HG02840 (cell line): ENCODE data around the gene FAM117A.
A peak's percentile ranks its signal among the peaks of the same experiment; 100 is the strongest.

ENCODE experiments used
- ATAC-seq: cut with Tn5 transposase; IDR thresholded peaks from one replicate; pipeline ENCODE4 v1.9.1; 2021; ENCODE audit warnings: mild to moderate bottlenecking, moderate library complexity, moderate number of reproducible peaks; ENCODE audit not compliant: unreplicated experiment, low FRiP score

The FAM117A gene

GRCh38 chr17:49763735-49764558, at the start of gene FAM117A:
Gene FAM117A (minus strand): TSS chr17:49764131. CDS start chr17:49764087, 44 bp downstream.
- ATAC-seq, result peak; percentile 93

GRCh38 chr17:49809056-49809455, 45.1 kb upstream of the FAM117A start:
- ATAC-seq, result no peak

DNA sequence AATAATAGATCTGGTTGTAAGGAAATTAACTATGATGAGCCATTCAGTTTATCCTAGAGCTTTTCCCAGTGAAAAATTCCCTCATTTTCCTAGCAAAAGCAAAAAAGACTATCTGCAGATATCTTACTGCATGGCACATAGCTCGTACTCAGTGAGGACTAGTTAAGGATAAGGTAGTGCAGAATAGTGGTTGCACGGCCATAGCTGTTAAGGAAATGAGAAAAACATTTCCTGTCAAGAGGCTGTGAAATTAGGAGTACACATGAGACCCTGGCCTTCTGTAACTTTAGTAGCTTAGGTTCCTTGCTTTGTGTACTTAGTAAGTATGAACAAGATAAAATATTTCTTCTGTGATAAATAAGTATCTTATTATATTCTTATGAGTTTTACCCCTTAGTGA, 34.8 kb upstream of the FAM117A start:
- ATAC-seq, result no peak

DNA sequence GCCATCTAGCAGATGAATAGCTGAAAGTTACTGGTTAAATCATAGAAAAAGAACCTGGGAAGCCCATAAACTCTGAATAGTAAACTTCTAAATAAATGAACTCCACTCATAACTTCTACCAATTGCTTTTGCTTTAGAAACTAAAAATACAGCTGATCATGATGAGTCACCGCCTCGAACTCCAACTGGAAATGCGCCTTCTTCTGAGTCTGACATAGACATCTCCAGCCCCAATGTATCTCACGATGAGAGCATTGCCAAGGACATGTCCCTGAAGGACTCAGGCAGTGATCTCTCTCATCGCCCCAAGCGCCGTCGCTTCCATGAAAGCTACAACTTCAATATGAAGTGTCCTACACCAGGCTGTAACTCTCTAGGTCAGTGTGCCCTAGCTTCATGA, 34.3 kb upstream of the FAM117A start:
- ATAC-seq, result no peak

- ATAC-seq, result no peak
Observed at GRCh38 chr17:49795372-49795771, 31.4 kb upstream of the FAM117A start.

DNA sequence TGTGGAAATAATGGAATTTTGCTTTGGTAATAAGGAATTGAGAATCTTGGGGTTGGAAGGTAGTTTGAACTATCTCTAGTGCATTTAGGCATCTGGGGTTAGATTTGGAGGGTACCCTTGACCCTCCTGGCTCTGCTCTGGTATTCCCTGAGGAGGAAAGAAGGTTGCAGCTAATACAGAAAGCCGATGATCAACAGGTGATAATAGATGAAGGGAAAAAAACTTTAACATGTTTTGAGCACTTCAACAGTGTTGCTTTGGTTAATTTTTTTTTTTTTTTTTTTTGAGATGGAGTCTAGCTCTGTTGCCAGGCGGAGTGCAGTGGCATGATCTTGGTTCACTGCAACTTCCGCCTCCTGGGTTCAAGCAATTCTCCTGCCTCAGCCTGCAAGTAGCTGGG, 29.4 kb upstream of the FAM117A start:
- no peak for ATAC-seq

GRCh38 chr17:49789243-49789578, 25.3 kb upstream of the FAM117A start:
- no peak for ATAC-seq

DNA sequence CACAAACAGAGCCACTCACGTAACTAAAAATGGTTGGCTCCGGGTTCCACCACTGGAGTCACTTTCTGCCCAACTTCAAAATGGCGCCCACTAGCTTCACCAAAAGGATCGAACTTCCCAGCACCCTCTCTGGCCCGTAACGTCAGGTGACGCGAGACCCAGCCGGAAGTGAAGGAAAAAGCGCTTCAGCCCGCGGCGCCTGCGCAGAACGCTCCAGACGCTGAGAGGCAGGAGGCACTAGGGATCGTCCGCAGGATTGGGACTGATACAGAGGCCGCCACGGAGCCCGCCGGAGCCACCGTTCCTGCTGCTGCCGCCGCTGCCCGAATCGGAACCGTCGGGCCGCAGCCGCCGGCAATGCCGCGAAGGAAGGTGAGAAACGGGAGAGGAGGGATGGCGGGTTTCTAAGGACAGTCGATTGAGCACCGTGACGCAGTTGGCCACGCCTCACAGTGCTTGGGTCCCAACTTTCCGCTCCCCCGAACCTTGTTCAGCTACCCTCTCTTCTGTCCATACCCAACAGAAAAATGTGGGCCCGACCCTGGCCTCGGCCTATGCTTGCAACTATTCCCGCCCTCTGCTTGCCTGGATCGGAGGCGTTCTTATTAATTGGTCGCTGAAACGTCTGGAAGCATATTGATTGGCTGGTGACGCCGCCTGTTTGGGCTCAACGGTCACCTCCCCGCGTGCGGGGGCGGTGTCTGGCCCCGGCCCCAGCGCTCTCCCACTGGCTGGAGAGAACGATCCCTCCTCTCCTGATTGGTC, 24.7 kb upstream of the FAM117A start, which contains the start of gene KAT7:
Gene KAT7 (plus strand): TSS at position 204 of the 765 bp plus-strand sequence. CDS start 154 bp downstream, at position 358.
- ATAC-seq, result peak; percentile 89

GRCh38 chr17:49787884-49788477, 24.1 kb upstream of the FAM117A start:
- ATAC-seq, result no peak

- ATAC-seq, result no peak
Observed at GRCh38 chr17:49784636-49785035, 20.7 kb upstream of the FAM117A start.

GRCh38 chr17:49783791-49784190, 19.9 kb upstream of the FAM117A start:
- ATAC-seq, result no peak

GRCh38 chr17:49783071-49783715, 19.3 kb upstream of the FAM117A start:
- no peak for ATAC-seq

- no peak for ATAC-seq
Observed at GRCh38 chr17:49779739-49780231, 15.9 kb upstream of the FAM117A start.

DNA sequence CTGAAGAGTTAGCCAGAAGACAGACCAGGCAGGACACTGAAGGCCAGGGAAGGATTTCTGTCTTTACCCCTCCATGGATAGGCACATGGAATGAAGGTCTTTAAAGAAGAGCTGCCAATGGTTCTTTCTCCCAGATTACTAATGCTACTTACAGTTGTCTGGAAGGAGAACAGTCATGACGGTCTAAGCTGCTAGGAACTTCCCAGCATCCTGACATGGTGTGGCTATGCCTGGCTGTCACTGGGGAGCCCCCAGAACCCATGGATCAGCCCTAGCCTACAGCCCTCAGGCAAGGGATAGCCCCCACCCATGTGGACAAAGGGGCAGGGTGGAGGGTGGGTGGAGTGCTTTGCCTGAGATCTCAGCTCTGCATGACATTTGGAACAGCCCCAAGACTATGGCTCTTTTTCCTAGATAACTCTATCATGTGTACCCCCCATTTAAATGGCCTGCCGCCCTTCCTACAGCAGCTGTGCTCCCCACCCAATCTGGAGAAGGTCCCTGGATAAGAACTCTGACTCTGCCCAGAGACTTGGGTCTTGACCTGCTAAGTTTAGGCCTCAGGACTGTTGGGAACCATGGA, 15.3 kb upstream of the FAM117A start:
- no peak for ATAC-seq

GRCh38 chr17:49777563-49777962, 13.6 kb upstream of the FAM117A start:
- ATAC-seq, result no peak

GRCh38 chr17:49776551-49777300, 12.8 kb upstream of the FAM117A start:
- ATAC-seq, result no peak

DNA sequence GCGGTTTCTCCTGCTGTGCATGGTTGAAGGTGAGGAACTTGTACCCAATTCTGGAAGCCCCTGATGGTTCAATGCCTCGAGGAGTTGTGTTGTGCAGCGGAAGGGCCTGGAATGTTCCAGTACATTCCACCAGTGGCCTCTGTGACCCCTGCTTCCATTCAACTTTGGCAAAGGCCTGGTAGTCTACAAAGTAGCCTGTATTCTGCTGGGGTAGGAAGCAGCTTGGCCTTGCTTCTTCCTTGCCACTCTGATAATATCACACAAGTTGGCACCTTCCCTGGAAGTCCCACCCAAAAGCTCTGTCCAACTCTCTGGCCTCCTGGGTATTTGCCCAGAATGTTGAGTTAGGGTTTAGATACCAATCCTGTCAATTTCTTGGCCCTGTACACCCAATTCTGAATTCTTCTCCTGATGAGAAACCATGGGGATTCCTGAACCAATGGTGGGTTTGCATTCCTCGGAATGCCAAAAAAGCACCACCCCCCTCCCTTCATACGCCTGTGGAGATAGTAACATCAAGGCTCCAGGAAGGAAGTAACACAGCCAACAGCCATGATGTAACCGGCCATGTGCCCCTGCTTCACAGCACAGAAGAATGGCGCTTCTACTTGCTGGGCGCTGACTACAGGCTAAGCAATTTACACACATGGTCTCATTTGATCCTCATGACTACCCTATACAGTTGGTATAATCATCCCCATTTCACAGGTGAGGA, 11.8 kb upstream of the FAM117A start:
- no peak for ATAC-seq

DNA sequence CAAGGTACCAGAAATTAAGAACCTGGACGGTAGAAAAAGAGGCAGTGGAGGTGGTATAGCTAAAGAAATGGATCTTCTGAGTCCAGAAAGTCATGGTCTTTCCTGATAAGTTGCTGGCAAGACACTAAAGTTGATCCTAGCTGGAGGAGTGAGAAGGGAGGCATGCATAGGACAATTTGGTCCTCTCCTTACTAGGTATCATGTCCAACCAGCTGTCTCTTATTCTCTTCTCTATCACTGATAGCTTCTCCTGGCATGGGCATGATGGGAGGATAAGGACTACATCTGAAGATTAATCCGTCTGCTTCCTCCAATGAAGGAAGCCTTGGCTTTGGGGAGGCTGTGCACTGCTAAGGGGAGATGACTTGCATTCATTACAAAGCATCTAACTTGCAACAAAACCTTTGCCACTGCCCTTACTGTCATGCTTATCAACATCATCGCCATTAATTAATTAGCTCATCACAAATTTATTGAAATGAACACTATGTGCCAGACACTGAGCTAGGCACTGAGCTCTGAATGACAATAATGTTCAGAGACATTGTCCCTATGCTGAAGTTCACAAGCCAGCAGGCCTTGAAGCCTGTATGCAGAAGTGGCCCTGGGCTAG, 3.1 kb upstream of the FAM117A start:
- no peak for ATAC-seq
